Fibroblast of mammary gland (primary cell): Measurements from ENCODE around the gene ERC1.

Experiments
- DNase-seq: peaks from one replicate; pipeline ENCODE4 v3.0.0-alpha.2; 2010; ENCODE audit warnings: low read depth
- H3K4me3 ChIP-seq: 2 replicates; pipeline ENCODE4 v1.5.1; 2011; ENCODE audit warnings: low read depth, mild to moderate bottlenecking, low read length, moderate library complexity; ENCODE audit not compliant: control insufficient read depth
- CTCF ChIP-seq: conservative IDR thresholded peaks from 2 replicates; pipeline ENCODE4 v1.5.1; 2011; ENCODE audit warnings: low read depth, low read length, inconsistent platforms; ENCODE audit not compliant: control insufficient read depth, insufficient read depth

The ERC1 gene

DNA sequence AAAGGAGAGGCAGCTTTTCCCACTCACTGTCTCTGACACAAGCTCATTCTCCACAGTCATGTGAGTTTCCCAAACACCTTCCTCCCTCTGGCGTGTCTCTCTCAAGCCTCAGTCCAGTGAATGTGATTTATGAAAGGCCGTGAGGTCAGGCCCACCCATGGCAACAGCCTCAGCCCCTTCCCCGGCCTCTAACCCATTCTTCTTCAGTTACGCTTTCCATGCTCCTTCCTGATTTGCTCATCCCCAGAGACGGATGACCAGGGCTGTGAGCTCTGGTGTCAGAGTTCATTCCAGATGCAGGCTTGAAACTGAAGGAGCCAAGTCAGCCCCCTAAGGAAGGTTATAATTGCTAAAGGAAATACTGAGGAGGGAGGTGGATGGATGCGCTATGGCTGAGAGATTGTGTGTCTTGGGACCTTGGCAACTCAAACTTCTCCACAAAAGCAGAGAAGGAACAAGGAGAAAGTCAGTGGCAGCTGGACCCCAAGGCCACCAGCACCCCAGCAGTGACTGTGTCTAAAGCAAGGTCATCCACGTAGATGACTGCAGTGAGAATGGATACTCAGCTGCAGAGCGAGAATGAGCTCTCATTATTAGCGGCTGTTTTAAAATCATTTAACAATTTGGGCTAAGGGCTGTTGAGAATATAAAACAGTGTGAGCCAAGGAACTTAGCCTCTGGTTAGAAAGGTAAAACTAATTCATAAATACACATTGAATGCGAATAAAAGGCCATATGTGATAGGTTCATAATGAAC is 519.2 kb downstream of the ERC1 start:
- no peak for TF ChIP-seq CTCF

DNA sequence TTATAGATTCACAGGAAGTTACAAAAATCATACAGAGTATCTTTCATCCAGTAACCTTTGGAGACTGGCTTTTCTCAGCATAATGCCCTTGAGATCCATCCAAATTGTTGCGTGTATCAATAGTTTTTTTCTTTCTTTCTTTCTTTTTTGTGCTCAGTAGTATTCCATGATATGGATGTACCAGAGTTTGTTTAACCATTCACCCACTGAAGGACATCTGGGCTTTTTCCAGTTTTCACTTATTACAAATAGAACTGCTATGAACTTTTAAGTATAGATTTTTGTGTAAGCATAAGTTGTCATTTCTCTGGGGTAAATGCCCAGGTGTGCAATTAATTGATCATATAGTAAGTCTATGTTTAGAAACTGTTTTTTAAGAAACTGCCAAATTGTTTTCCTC is 524.0 kb downstream of the ERC1 start:
- no peak for TF ChIP-seq CTCF
- DNase-seq = no peak
- no peak overlapping the region for H3K4me3 ChIP-seq

More for the DNA sequence above, 519.2 kb downstream of the ERC1 start:
- no peak for DNase-seq
- no peak overlapping the region for H3K4me3 ChIP-seq

- H3K4me3 ChIP-seq = no peak overlapping the region
- TF ChIP-seq CTCF = no peak
- DNase-seq = no peak
Observed at GRCh38 chr12:1515428-1515827, 524.4 kb downstream of the ERC1 start.

DNA sequence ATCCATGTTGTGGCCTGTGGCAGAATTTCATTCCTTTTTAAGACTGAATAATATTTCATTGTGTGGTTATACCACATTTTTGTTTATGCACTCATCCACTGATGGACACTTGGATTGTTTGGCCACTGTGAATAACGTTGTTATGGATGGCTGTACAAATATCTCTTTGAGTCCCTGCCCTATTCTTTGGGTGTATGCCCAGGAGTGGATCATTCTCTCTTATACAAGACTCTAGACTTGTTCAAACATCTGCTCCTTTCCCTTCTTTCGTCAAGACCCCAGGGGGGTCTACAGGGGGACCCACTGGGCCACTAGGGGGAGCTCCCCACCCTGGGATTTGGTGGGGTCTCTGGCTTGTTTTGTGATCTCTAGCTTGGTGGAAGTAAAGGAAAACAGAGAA is 526.0 kb downstream of the ERC1 start:
- TF ChIP-seq CTCF = peak; percentile 55
- DNase-seq = peak; percentile 96

GRCh38 chr12:1517734-1518525 is 526.9 kb downstream of the ERC1 start:
- H3K4me3 ChIP-seq = no peak overlapping the region
- DNase-seq = no peak
- TF ChIP-seq CTCF = no peak

More for the DNA sequence above, 526.0 kb downstream of the ERC1 start:
- H3K4me3 ChIP-seq = no peak overlapping the region

DNA sequence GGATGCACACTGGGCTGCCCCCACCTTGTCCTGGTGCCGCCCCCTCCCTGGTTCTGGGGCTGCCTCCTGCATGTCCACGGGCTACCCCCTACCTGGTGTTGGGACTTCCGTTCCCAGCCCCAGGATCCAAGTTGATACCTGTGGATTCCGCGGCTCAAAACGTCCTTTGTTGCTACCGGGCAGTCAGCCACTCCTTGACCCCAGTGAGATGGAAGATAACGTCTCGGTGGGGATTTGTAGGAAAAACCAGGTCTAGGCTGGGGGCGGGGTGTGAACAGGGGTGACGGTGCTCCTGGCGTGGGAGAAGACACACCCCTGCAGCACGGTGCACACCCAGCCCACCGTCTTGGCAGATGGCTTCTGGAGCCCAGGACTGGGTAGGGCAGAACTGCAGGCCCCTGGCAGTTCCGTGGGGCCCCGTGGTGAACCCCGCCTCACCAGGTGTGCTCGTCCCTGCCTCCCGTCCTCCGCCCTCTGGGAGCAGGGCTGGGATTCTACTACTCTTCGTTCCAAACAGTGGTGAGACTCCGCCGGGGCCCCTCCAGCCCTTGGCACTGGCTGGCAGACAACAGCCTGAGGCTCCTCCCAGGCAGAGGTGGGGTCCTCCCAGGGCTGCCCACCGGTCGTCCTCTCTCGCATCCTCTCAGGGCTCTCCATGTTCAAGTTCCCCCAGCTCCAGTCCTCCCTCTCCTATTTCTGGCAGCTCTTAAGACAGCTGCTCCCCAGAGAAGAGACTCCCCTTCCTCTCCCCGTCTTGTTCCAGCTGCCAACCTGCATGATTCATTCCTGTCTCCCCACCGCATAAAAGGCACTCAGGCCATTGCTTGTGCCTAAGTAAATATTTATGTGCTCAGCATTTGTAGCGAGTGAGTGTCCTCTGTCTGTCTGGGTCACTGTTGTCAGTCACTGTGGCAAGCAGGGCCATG is 527.8 kb downstream of the ERC1 start:
- no peak overlapping the region for H3K4me3 ChIP-seq
- DNase-seq = peak; percentile 92

More for the DNA sequence above, 527.8 kb downstream of the ERC1 start:
- TF ChIP-seq CTCF = no peak
